ENCODE results near the gene KCNJ12.

DNA sequence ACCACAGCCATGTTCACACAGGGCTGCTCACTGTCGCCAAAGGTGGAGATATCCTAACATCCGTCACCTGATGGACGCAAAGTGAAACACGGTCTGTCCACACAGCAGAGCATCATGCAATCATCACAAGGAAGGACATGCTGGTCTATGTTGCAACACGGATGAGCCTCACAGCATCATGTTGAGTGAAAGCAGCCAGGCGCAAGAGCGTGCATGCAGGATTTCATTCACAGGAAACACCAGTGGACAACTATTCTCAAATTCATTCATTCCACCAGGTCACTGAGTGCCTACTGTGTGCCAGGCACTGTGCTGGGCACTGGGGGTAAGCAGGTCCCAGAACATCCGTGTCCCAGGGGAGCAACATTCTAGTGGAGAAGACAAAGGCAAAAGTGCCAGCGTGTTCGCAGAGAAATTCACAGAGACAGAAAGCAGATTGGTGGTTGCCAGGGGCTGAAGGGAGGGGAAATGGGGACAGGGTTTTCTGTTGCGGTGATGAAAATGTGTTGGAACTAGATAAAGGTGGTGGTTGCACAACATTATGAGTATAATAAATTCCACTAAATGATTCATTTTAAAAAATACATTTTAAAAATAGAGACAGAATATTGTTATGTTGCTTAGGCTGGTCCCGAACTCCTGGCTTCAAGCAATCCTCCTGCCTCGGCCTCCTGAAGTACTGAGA, 22.7 kb upstream of the KCNJ12 start:
- TF ChIP-seq, protein P1, sequence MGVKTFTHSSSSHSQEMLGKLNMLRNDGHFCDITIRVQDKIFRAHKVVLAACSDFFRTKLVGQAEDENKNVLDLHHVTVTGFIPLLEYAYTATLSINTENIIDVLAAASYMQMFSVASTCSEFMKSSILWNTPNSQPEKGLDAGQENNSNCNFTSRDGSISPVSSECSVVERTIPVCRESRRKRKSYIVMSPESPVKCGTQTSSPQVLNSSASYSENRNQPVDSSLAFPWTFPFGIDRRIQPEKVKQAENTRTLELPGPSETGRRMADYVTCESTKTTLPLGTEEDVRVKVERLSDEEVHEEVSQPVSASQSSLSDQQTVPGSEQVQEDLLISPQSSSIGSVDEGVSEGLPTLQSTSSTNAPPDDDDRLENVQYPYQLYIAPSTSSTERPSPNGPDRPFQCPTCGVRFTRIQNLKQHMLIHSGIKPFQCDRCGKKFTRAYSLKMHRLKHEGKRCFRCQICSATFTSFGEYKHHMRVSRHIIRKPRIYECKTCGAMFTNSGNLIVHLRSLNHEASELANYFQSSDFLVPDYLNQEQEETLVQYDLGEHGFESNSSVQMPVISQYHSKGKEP (tag by site-specific recombination; IDR thresholded peaks at IDR 0.05), result no peak
- TF ChIP-seq TCF7L2 (IDR thresholded peaks at IDR 0.05; ENCODE audit: borderline replicate concordance, low read depth, low read length), result no peak
- TF ChIP-seq ZNF501 (tag by site-specific recombination; IDR thresholded peaks at IDR 0.05), result no peak
- no peak for TF ChIP-seq ZNF558 (tag by site-specific recombination; IDR thresholded peaks at IDR 0.05)
- TF ChIP-seq ZNF239 (tag by site-specific recombination; IDR thresholded peaks at IDR 0.05), result no peak
- TF ChIP-seq, protein P2, sequence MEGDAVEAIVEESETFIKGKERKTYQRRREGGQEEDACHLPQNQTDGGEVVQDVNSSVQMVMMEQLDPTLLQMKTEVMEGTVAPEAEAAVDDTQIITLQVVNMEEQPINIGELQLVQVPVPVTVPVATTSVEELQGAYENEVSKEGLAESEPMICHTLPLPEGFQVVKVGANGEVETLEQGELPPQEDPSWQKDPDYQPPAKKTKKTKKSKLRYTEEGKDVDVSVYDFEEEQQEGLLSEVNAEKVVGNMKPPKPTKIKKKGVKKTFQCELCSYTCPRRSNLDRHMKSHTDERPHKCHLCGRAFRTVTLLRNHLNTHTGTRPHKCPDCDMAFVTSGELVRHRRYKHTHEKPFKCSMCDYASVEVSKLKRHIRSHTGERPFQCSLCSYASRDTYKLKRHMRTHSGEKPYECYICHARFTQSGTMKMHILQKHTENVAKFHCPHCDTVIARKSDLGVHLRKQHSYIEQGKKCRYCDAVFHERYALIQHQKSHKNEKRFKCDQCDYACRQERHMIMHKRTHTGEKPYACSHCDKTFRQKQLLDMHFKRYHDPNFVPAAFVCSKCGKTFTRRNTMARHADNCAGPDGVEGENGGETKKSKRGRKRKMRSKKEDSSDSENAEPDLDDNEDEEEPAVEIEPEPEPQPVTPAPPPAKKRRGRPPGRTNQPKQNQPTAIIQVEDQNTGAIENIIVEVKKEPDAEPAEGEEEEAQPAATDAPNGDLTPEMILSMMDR (tag by site-specific recombination; IDR thresholded peaks at IDR 0.05), result no peak
- no peak for TF ChIP-seq ZNF394 (tag by site-specific recombination; IDR thresholded peaks at IDR 0.05; ENCODE audit: borderline replicate concordance)
- TF ChIP-seq, protein P3, sequence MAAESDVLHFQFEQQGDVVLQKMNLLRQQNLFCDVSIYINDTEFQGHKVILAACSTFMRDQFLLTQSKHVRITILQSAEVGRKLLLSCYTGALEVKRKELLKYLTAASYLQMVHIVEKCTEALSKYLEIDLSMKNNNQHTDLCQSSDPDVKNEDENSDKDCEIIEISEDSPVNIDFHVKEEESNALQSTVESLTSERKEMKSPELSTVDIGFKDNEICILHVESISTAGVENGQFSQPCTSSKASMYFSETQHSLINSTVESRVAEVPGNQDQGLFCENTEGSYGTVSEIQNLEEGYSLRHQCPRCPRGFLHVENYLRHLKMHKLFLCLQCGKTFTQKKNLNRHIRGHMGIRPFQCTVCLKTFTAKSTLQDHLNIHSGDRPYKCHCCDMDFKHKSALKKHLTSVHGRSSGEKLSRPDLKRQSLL (tag by site-specific recombination; IDR thresholded peaks at IDR 0.05), result no peak
